HL-60/S4 treated with retinoic acid at 250 ng/mL for 4 days and 3 days (cell line): ENCODE data around the gene FEZ2.

ENCODE experiments used
- in situ Hi-C: fragments of 300-500 bp; cut with MboI; formaldehyde crosslinking; loops from 2 replicates; pipeline ENCODE4 v1.7.0; 2022; ENCODE audit warnings: low sequenced_read_pairs

FEZ2 gene

GRCh38 chr2:36534275-36534799, 63.6 kb downstream of the FEZ2 start:
- in situ Hi-C loops, result no loop called here

- in situ Hi-C loops, result no loop called here
Observed at GRCh38 chr2:36530983-36531354, 67.0 kb downstream of the FEZ2 start.

GRCh38 chr2:36530178-36530982, 67.6 kb downstream of the FEZ2 start:
- in situ Hi-C loops, result no loop called here

- in situ Hi-C loops, result no loop called here
Observed at GRCh38 chr2:36528766-36529392, 69.1 kb downstream of the FEZ2 start.

GRCh38 chr2:36528274-36528673, 69.7 kb downstream of the FEZ2 start:
- in situ Hi-C loops, result no loop called here

- in situ Hi-C loops, result no loop called here
Observed at GRCh38 chr2:36526226-36526625, 71.7 kb downstream of the FEZ2 start.

GRCh38 chr2:36525245-36525644, 72.7 kb downstream of the FEZ2 start:
- in situ Hi-C loops, result no loop called here

- in situ Hi-C loops, result no loop called here
Observed at GRCh38 chr2:36523153-36523552, 74.8 kb downstream of the FEZ2 start.

GRCh38 chr2:36520431-36520830, 77.5 kb downstream of the FEZ2 start:
- in situ Hi-C loops, result no loop called here

GRCh38 chr2:36516136-36516870, 81.7 kb downstream of the FEZ2 start:
- in situ Hi-C loops, result no loop called here

GRCh38 chr2:36515538-36515937, 82.4 kb downstream of the FEZ2 start:
- in situ Hi-C loops, result no loop called here

- in situ Hi-C loops, result no loop called here
Observed at GRCh38 chr2:36513661-36514060, 84.3 kb downstream of the FEZ2 start.

GRCh38 chr2:36512705-36513104, 85.3 kb downstream of the FEZ2 start:
- in situ Hi-C loops, result no loop called here

- in situ Hi-C loops, result no loop called here
Observed at GRCh38 chr2:36511858-36512603, 85.9 kb downstream of the FEZ2 start.

GRCh38 chr2:36509075-36509474, 88.9 kb downstream of the FEZ2 start:
- in situ Hi-C loops, result no loop called here

GRCh38 chr2:36507408-36507812, 90.6 kb downstream of the FEZ2 start:
- in situ Hi-C loops, result no loop called here
